Measurements from ENCODE around the gene COLEC11. TPM values are rescaled to one million over a fixed set of nuclear protein-coding genes. Genes with fewer than 3 reads are reported as not detected.

COLEC11 gene
- total RNA-seq, 4 donors from 2014 or later = 0.66 to 6.7 (median 1.6) TPM; not detected in 1

GRCh38 chr2:3670941-3671340, 76.0 kb downstream of the COLEC11 start:
- 86% methylated on average over 11 of the region's 11 CpGs for WGBS, 2 donors

GRCh38 chr2:3672861-3673678, 78.2 kb downstream of the COLEC11 start:
- no peak overlapping the region for H3K27ac ChIP-seq
- TF ChIP-seq POLR2A (IDR thresholded peaks at IDR 0.05) (no peak), EP300 (IDR thresholded peaks at IDR 0.05) (no peak)
- TF ChIP-seq, protein P1, sequence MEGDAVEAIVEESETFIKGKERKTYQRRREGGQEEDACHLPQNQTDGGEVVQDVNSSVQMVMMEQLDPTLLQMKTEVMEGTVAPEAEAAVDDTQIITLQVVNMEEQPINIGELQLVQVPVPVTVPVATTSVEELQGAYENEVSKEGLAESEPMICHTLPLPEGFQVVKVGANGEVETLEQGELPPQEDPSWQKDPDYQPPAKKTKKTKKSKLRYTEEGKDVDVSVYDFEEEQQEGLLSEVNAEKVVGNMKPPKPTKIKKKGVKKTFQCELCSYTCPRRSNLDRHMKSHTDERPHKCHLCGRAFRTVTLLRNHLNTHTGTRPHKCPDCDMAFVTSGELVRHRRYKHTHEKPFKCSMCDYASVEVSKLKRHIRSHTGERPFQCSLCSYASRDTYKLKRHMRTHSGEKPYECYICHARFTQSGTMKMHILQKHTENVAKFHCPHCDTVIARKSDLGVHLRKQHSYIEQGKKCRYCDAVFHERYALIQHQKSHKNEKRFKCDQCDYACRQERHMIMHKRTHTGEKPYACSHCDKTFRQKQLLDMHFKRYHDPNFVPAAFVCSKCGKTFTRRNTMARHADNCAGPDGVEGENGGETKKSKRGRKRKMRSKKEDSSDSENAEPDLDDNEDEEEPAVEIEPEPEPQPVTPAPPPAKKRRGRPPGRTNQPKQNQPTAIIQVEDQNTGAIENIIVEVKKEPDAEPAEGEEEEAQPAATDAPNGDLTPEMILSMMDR (IDR thresholded peaks at IDR 0.05) = no peak
- H3K27me3 ChIP-seq = no peaks in the 10 kb centered on the region
- H3K9me3 ChIP-seq = no peaks in the 10 kb centered on the region
- H3K4me1 ChIP-seq = no peaks in the 10 kb centered on the region
- H3K36me3 ChIP-seq = no peaks in the 10 kb centered on the region
- 80 to 82% methylated on average over 9 of the region's 9 CpGs for WGBS, 2 donors
- no peak overlapping the region for H3K4me3 ChIP-seq
- no peak for DNase-seq (ENCODE audit: low spot score in 2 of 2)

More at GRCh38 chr2:3670941-3671340, 76.0 kb downstream of the COLEC11 start:
- Histone ChIP-seq H3K27me3 (no peaks in the 10 kb centered on the region), H3K36me3 (no peaks in the 10 kb centered on the region), H3K4me3 (no peak overlapping the region), H3K4me1 (no peaks in the 10 kb centered on the region), H3K9me3 (no peaks in the 10 kb centered on the region), H3K27ac (no peak overlapping the region)
- no peak for DNase-seq (ENCODE audit: low spot score in 2 of 2)
- TF ChIP-seq EP300 (IDR thresholded peaks at IDR 0.05) (no peak), POLR2A (IDR thresholded peaks at IDR 0.05) (no peak)
- TF ChIP-seq, protein P1 (IDR thresholded peaks at IDR 0.05) = no peak

DNA sequence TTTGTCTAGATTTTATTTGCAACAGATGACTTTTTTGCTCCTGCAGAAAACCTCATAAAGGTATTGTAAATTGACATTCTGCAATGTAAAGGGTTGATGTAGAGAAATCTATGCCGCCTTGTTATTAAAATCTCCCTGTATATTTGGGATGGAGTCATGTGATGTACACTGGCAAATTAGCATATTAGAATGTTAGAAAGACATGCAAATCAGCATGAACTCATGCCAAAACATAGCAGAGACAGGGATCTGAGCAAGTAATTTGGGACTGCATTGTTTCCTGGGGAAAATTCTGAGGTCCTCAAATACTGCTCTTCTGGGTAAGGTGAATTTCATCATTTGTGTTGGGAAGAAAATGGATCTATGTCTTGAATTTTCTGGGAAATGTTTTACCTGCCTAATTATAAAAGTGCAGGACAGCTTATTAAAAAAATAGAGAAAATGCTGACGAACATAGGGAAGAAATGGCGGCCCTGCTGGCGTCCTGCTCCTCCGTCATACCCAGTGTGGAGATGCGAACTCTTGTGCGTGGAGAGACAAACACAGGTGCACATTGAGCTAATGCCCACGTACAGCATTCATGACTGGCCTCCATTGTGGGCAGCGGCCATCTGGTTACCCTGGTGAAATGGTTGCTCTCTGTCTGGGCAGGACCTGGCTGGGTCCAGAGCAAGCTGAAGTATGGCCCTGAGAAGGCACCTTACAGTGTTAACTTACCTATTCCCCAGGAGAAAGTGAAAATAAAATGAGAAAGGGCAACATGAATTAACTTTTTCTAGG, 79.3 kb downstream of the COLEC11 start:
- no peak overlapping the region for H3K4me3 ChIP-seq
- DNase-seq (ENCODE audit: low spot score in 2 of 2) = no peak
- TF ChIP-seq, protein P1 (IDR thresholded peaks at IDR 0.05) = no peak
- TF ChIP-seq EP300 (IDR thresholded peaks at IDR 0.05) (no peak), POLR2A (IDR thresholded peaks at IDR 0.05) (no peak)
- H3K27me3 ChIP-seq = no peaks in the 10 kb centered on the region
- no peaks in the 10 kb centered on the region for H3K4me1 ChIP-seq
- WGBS, 2 donors = 90 to 91% methylated on average over 9 of the region's 9 CpGs
- no peaks in the 10 kb centered on the region for H3K9me3 ChIP-seq
- H3K27ac ChIP-seq = no peak overlapping the region
- no peaks in the 10 kb centered on the region for H3K36me3 ChIP-seq

- TF ChIP-seq POLR2A (IDR thresholded peaks at IDR 0.05) (no peak), EP300 (IDR thresholded peaks at IDR 0.05) (no peak)
- TF ChIP-seq, protein P1 (IDR thresholded peaks at IDR 0.05) = no peak
- H3K9me3 ChIP-seq = no peaks in the 10 kb centered on the region
- no peaks in the 10 kb centered on the region for H3K27me3 ChIP-seq
- no peaks in the 10 kb centered on the region for H3K4me1 ChIP-seq
- no peak for DNase-seq (ENCODE audit: low spot score in 2 of 2)
- H3K36me3 ChIP-seq = no peaks in the 10 kb centered on the region
- H3K27ac ChIP-seq = no peak overlapping the region
- WGBS, 2 donors = 90 to 97% methylated on average over 4 of the region's 4 CpGs
- no peak overlapping the region for H3K4me3 ChIP-seq
Observed at GRCh38 chr2:3675687-3676086, 80.8 kb downstream of the COLEC11 start.

- H3K4me3 ChIP-seq = no peak overlapping the region
- no peaks in the 10 kb centered on the region for H3K36me3 ChIP-seq
- no peaks in the 10 kb centered on the region for H3K27me3 ChIP-seq
- no peaks in the 10 kb centered on the region for H3K4me1 ChIP-seq
- H3K9me3 ChIP-seq = no peaks in the 10 kb centered on the region
- 86 to 93% methylated on average over 9 of the region's 9 CpGs for WGBS, 2 donors
- TF ChIP-seq, protein P1 (IDR thresholded peaks at IDR 0.05) = no peak
- TF ChIP-seq EP300 (IDR thresholded peaks at IDR 0.05) = no peak
- TF ChIP-seq POLR2A (IDR thresholded peaks at IDR 0.05) = no peak
- no peak for DNase-seq (ENCODE audit: low spot score in 2 of 2)
- H3K27ac ChIP-seq = no peak overlapping the region
Observed at GRCh38 chr2:3677436-3677835, 82.5 kb downstream of the COLEC11 start.
